Stimulated activated CD4-positive, alpha-beta T cell treated with anti-CD3 and anti-CD28 coated beads, Interleukin-2, amount 100 ng/mL, for 24 hours (primary cell): Measurements from ENCODE around the gene YIF1B.
A peak's percentile ranks its signal among the peaks of the same experiment; 100 is the strongest.
"Not testable (repeated sequence)": the region's sequence is repeated elsewhere in the genome, so short reads cannot be mapped to it uniquely, and the experiment has no call there.

Experiments used
- DNase-seq, 2 donors: peaks; one replicate each; pipeline ENCODE4 v3.0.0-alpha.2; 2020

YIF1B gene

GRCh38 chr19:38270587-38271167 is 45.1 kb downstream of the YIF1B start:
- DNase-seq: no peak

- no peak for DNase-seq
These were observed 47.2 kb downstream of the YIF1B start for GRCh38 chr19:38268539-38268938.

- no peak for DNase-seq
These were observed 47.8 kb downstream of the YIF1B start for GRCh38 chr19:38267761-38268483.

- DNase-seq: no peak
These were observed 48.7 kb downstream of the YIF1B start for GRCh38 chr19:38266981-38267597.

GRCh38 chr19:38265921-38266429 is 49.8 kb downstream of the YIF1B start:
- DNase-seq: no peak

- no peak for DNase-seq
These were observed 50.4 kb downstream of the YIF1B start for GRCh38 chr19:38265213-38265861.

GRCh38 chr19:38264486-38265212 is 51.1 kb downstream of the YIF1B start, which contains the start of gene SPINT2:
SPINT2 (plus strand) TSS chr19:38264573; CDS start chr19:38264893, 320 bp downstream.
- peak; percentile 13 to 45 for DNase-seq

- peak; percentile 63 to 81 for DNase-seq
These were observed 51.9 kb downstream of the YIF1B start for GRCh38 chr19:38263689-38264485.

- DNase-seq: no peak
These were observed 53.0 kb downstream of the YIF1B start for GRCh38 chr19:38262585-38263268.

- not testable (repeated sequence) for DNase-seq
These were observed 53.8 kb downstream of the YIF1B start for GRCh38 chr19:38261942-38262341.

- DNase-seq: no peak
These were observed 60.2 kb downstream of the YIF1B start for GRCh38 chr19:38255383-38256014.

GRCh38 chr19:38253788-38254187 is 62.0 kb downstream of the YIF1B start:
- DNase-seq: no peak
